Thyroid gland (tissue), 4 donors: ENCODE results near the gene DNAAF9.

Experiments
- CTCF ChIP-seq, 6 experiments: fragments of 200-600 bp in 3 of 6; fragments of 450-650 bp in 3 of 6; sonication (generic) in 3 of 6; IDR thresholded peaks; one replicate each; pipeline ENCODE4 v1.5.1; 2016 to 2019; ENCODE audit warnings: antibody characterized with exemption in 6 of 6, mild to moderate bottlenecking in 2 of 6, inconsistent platforms in 1 of 6, moderate library complexity in 1 of 6
- POLR2A ChIP-seq, 2 donors: fragments of 450-650 bp; IDR thresholded peaks; one replicate each; pipeline ENCODE4 v1.6.1; 2017; ENCODE audit warnings: antibody characterized with exemption in 2 of 2, mild to moderate bottlenecking in 2 of 2, moderate library complexity in 1 of 2

GRCh38 chr20:3377644-3378043 is 29.8 kb downstream of the DNAAF9 start:
- TF ChIP-seq CTCF (IDR thresholded peaks at IDR 0.05) (no peak), POLR2A (IDR thresholded peaks at IDR 0.05) (no peak)
